NCI-H2171 treated with DMSO at 0.1 percent for 48 hours (cell line): ENCODE measurements around the gene TMEM178B.
"Not testable (repeated sequence)": the region's sequence is repeated elsewhere in the genome, so short reads cannot be mapped to it uniquely, and the experiment has no call there.

Experiments
- DNase-seq: peaks from one replicate; lab custom pipeline; 2025; lab: John Stamatoyannopoulos, UW

Gene TMEM178B

GRCh38 chr7:141184532-141185190 is 110.8 kb downstream of the TMEM178B start:
- no peak for DNase-seq

DNA sequence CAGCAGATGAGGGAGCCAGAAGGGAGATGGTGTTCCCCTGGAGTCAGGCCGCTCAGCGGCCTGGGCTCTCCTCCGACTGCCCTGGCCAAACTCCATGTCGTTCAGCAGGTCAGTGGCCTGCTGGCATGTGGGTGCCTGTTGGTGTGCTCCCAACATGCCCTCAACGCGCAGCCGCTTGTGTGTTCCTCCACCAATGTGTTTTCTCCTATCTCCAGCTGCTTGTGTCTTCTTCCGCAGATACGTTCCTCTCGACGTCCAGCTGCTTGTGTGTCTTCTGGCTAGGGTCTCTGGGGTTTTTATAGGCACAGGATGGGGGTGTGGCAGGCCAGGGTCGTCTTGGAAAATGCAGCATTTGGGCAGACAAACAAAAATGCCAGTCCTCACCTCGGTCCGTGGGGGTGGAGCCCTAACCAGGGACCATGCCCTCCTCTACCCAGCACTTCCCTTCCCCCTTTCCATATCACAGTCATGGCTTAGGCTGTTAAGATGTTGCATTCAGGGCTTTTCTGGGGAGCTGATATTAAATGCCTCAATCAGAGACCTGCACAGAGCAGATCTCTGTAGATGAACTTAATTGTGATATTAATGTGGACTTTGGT is 111.6 kb downstream of the TMEM178B start:
- DNase-seq = no peak

DNA sequence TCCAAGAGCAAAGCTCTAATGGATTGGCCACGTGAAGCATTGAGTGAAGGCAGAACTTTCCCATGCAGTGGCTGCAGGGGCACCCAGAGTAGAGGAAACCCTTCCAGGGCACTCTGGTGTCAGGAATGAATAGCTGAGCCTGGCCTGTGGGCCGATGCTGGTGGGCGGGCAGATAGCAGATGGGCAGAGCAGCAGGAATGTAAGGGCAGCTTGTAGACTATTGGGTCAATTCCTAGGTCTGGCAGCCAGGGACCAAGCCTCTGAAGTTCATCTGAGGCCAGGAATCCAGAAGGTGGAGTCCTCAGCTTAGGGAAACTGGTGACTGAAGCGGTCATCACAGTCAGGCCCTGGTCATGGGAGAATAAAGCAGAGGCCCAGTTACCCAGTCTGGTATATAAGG is 115.4 kb downstream of the TMEM178B start:
- DNase-seq = no peak

DNA sequence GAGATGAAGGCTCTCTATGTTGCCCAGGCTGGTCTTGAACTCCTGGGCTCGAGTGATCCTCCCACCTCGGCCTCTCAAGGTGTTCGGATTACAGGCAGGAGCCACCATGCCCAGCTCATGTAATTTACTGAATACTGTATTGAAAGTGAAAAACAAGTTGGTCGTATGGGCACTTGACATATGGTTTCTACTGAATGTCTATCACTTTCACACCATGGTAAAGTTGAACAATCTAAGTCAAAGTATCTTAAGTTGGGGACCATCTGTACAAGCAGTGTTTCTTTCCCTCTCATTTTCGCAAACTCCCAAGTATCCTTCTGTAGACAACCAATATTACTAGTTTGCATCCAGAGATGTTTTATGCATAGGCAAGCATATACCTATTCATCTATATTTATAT is 116.6 kb downstream of the TMEM178B start:
- DNase-seq = no peak

- DNase-seq = no peak
These were observed 117.4 kb downstream of the TMEM178B start for GRCh38 chr7:141191277-141191676.

DNA sequence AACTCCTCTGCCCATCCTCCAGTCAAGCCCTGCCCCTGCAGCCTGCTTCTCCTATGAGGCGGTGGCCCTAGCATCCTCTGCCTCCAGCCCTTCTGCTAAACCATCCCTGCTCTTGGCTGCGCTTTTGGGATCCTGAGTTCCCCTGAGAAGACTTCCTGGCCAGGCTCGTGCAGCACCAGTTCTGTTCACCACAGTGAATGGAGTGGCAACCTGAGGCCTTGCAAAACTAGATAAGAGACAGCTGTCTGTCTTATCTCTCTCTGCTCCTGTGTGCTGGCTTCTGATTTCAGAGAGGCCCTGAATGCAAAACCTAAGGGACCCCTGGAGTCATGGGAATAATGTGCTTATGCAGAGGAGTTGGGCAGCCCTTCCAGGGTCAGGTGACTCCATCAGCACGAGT is 119.2 kb downstream of the TMEM178B start:
- DNase-seq = no peak

DNA sequence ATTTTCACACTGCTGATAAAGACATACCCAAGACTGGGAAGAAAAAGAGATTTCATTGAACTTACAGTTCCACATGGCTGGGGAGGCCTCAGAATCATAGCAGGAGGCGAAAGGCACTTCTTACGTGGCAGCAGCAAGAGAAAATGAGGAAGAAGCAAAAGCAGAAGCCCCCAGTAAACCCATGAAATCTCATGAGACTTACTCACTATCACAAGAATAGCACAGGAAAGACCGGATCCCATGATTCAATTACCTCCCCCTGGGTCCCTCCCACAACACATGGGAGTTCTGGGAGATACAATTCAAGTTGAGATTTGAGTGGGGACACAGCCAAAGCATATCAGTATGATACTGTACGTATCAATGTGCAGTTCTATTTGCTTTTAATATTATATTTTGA is 121.9 kb downstream of the TMEM178B start:
- not testable (repeated sequence) for DNase-seq

- peak; percentile 95 for DNase-seq
These were observed 124.5 kb downstream of the TMEM178B start for GRCh38 chr7:141198194-141198958.

DNA sequence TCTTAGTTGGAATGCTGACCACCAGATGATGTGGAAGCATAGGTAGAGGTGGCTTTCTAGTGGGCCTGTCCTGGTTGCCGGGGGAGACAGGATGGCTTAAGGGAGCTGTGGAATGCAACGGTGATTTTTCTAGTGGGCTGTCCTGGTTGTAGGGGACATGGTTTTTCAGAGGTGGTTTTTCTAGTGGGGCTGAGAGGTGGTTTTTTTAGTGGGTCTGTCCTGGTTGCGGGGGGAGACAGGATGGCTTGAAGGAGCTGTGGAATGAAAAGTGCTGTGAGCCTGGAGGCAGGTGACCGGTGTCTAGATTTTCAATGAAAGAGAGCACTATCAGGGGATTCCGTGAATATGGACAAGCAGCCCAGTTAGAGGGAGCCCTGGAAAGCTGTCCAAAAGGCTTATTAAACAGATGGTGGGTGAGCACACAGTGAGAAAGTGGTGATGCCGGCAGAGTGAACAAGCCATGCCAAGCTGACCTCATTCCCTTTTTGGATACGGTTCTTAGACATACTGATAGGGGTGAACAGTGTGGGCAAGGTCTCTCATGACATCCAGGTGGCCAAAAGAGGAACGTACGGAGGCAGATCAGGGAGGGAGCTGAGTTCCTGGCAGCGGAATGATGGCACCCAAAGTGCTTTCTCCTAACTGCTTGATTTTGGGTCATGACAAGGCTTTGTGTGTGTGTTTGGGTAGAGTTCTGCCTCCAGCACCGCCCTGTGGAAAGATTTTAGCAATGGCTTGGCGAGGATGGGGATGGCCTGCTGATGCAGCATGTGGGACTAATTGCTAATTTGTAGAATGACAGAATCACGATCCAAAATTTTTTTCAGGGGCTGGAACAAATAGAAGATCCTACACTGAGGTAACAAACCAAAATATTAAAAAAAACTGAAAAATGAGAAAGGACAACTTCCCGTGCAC is 126.6 kb downstream of the TMEM178B start:
- DNase-seq = peak; percentile 22

DNA sequence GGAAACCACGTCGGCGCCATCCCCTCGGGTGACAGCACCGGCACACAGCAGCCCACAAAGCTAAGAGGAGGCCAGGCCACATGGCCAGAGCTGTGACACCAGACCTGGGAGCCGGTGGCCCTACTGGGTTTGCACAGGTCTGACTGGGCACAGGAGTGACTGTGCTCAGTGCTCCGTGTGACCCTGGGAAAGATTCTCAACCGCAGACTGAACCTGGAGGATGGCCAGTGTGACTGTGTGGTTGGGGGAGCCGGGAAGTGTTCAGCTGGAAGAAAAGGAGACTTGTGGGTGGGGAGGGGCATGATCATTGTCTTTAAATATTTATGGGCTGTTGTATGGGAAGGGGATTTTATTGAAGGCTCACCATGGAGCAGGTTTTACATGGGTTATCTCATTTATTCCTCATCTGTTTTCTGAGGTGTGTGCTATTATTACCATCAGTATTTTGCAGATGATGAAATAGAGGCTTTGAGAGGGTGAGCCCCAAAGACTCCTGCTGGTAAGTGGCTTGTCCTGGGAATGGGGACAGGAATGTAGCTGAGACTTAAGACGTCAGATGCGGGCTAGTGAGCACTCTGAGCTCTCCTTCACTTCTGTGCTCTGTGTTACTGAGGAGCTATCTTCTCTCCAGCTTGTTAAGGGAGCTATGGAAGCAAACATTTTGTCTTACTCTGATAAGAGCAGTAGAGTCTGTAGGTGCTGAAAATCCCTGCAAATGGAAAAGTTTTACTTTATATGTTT is 127.5 kb downstream of the TMEM178B start:
- no peak for DNase-seq

GRCh38 chr7:141202535-141202934 is 128.7 kb downstream of the TMEM178B start:
- peak; percentile 50 for DNase-seq

GRCh38 chr7:141203177-141203576 is 129.3 kb downstream of the TMEM178B start:
- no peak for DNase-seq

DNA sequence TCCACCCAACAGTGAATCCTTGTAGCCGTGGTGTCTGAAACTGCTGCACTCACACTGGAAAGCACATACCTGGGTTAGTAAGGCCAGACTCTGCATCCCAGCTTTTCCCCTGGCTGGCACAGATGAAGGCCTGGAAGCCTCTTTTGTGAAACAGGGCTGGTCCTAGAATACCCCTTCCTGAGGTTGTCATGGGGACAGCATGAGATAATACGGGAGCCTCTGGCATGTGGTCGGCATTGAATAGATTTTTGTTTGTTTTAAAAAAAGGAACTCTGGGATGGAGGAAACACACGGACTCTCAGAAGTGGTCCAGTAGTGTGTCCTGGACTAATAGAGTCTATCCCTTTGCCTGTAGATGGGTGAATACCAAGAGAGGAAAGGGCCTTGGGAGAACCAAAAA is 129.7 kb downstream of the TMEM178B start:
- DNase-seq = no peak

GRCh38 chr7:141207661-141208060 is 133.8 kb downstream of the TMEM178B start:
- no peak for DNase-seq

GRCh38 chr7:141208539-141208938 is 134.7 kb downstream of the TMEM178B start:
- peak; percentile 33 for DNase-seq

DNA sequence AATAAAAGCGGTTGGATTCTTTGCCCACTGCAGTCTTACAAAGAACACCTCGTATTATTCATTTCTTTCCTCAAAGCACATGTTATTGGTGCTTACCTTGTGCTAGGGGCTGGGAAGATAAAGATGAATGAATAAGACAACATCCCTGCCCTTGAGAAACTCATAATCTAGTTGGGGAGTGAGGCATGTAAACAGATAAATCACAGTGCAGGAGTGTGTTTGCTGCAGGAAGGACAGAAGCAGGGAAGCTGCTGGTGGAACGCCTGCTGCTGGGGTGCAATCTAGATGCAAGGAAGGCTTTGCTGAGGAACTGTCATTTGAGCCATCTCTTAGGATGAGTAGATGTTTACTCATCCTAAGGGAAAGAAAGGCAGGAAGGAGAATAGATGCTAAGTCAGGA is 135.6 kb downstream of the TMEM178B start:
- no peak for DNase-seq

DNA sequence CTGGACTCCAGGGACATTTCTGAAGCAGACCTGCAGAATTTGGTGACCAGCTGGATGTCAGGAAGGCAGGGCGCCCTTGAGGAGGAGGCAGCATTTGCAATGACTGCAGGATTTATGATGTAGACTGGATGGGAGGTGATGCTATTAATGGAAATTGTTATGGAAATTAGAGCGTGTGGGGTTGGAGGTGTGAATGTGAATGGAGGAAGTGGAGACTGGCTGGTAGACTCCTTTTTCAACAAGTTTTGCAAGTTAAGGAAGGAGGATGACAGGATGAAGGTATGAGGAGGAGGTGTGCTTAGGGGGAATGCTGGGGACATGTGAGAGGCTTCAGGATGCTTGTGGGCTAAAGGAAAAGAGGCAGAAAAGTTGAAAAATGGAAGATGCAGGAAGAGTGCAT is 137.0 kb downstream of the TMEM178B start:
- no peak for DNase-seq

- no peak for DNase-seq
These were observed 139.4 kb downstream of the TMEM178B start for GRCh38 chr7:141213226-141213625.

DNA sequence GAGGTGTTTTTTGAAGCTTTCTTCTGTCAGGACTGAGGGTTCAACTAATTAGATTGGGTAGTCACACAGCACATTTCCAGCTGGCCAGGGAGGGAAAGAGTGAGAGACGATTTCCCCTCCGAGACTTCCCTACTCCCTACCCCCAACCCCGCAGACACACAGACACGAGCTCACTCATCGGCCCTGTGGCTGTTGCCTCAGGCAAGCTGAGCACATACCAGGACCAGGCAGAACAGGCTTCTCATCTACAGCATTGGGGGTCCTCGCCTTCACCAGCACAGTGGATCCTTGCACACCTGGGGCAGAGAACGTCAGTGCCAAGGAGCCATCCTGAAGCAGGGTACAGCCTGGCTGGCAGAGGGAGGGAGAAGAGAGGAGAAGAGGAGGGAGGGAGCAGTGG is 144.1 kb downstream of the TMEM178B start:
- no peak for DNase-seq

DNA sequence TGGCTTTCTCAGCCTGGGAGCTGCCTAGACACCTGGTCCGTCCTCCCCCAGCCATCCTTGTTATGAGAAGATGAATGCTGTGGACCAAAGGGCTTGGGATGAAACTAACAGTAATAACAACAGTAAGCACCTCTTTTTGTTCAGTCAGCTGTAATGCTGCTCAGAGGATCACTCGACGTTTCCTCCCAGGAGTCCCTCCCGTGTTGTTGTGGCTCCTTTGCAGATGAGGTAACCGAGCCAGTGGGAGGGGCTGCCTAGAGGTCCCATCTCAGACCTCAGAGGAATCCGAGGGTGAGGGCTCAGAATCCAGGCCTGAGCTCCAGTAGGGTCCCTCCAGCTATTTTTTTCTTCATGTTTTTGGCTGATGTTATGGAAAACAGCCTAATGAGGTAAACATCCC is 145.1 kb downstream of the TMEM178B start:
- no peak for DNase-seq

GRCh38 chr7:141220263-141220880 is 146.5 kb downstream of the TMEM178B start:
- DNase-seq = peak; percentile 11
